ENCODE measurements around the gene TAF11L13.

DNA sequence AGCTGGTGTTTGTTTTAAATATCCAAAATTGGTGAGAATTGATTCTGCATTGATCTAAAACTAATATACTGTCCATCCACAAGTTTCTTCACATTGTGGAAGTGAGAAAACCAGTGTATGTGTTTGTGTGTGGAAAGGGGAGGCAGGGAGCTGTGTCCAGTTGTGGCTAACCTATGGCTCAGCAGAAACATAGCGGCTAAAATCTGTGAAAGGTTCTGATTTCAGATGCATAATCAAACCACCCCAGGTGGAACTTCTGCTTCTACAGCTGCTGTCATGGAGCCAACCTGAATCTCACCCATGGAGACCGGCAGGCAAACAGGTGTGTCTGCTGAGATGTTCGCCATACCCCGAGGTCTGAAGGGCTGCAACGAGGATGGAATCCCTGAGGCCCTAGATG is 2.3 kb downstream of the TAF11L13 start, which contains the start of gene TAF11L14:
- TF ChIP-seq, protein P1, sequence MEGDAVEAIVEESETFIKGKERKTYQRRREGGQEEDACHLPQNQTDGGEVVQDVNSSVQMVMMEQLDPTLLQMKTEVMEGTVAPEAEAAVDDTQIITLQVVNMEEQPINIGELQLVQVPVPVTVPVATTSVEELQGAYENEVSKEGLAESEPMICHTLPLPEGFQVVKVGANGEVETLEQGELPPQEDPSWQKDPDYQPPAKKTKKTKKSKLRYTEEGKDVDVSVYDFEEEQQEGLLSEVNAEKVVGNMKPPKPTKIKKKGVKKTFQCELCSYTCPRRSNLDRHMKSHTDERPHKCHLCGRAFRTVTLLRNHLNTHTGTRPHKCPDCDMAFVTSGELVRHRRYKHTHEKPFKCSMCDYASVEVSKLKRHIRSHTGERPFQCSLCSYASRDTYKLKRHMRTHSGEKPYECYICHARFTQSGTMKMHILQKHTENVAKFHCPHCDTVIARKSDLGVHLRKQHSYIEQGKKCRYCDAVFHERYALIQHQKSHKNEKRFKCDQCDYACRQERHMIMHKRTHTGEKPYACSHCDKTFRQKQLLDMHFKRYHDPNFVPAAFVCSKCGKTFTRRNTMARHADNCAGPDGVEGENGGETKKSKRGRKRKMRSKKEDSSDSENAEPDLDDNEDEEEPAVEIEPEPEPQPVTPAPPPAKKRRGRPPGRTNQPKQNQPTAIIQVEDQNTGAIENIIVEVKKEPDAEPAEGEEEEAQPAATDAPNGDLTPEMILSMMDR (IDR thresholded peaks at IDR 0.05), result no peak
- no peak for TF ChIP-seq EZH2phosphoT487 (IDR thresholded peaks at IDR 0.05)
- no peak for TF ChIP-seq EZH2 (IDR thresholded peaks at IDR 0.05)

Measured in neural progenitor cell (in vitro differentiated cells).